Measurements from ENCODE around the gene HCN3.
A peak's percentile ranks its signal among the peaks of the same experiment; 100 is the strongest.

HCN3 gene

DNA sequence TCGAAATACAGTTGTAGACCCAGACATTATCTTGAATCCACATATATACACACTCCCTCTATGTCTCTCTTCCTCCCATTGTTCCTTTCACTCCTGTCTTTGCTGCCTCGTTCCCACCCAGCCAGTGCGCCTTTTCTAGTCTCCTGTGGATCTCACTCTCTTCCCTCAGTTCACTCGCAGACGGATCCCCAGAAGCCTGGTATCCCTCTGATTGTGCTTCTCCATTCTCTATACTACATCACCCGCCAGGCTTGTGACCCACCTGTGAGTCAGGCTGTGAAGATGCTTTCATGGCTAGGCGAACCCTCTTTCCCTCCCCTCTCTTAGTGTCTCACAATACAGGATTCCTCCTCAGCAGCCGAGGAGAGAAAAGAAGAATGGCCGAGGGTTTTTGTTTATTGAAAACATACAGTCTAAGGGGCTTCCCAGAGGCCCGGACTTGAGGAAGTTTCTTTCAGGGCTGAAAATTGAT is 1.5 kb downstream of the HCN3 start:
- no peaks in the 10 kb centered on the region for H3F3A ChIP-seq (ENCODE audit: low read depth)
- H3K9ac ChIP-seq (ENCODE audit: low read depth, low read length, poor library complexity, severe bottlenecking): no peak overlapping the region
- H3K4me1 ChIP-seq (ENCODE audit: insufficient read depth, low read length, poor library complexity, severe bottlenecking): peaks cover 10% of the 10 kb centered on the region
- no peaks in the 10 kb centered on the region for H3K9me3 ChIP-seq (ENCODE audit: insufficient read depth, low read depth, low read length)
- H3K4me3 ChIP-seq (ENCODE audit: low read length, poor library complexity, severe bottlenecking): peak overlapping the region; percentile 72
- peaks cover 2% of the 10 kb centered on the region; the same call in 1 of the 2 replicates for H3K79me2 ChIP-seq (ENCODE audit: insufficient read depth, low read length)
- H3K4me2 ChIP-seq (ENCODE audit: low read depth, low read length, poor library complexity, severe bottlenecking): peak overlapping the region; percentile 77
- H2AFZ ChIP-seq (ENCODE audit: low read length): no peak overlapping the region
- H4K20me1 ChIP-seq (ENCODE audit: insufficient read depth, low read length, poor library complexity, severe bottlenecking): peaks cover 3% of the 10 kb centered on the region
- H3K36me3 ChIP-seq (ENCODE audit: insufficient read depth, low read length): no peaks in the 10 kb centered on the region
- no peak for TF ChIP-seq EZH2phosphoT487 (IDR thresholded peaks at IDR 0.05; ENCODE audit: borderline replicate concordance)
- no peaks in the 10 kb centered on the region for H3K9me2 ChIP-seq (replicated peaks; ENCODE audit: low read depth, low read length)
- no peaks in the 10 kb centered on the region for H3K27me3 ChIP-seq (ENCODE audit: insufficient read depth, low read length, poor library complexity, severe bottlenecking)

DNA sequence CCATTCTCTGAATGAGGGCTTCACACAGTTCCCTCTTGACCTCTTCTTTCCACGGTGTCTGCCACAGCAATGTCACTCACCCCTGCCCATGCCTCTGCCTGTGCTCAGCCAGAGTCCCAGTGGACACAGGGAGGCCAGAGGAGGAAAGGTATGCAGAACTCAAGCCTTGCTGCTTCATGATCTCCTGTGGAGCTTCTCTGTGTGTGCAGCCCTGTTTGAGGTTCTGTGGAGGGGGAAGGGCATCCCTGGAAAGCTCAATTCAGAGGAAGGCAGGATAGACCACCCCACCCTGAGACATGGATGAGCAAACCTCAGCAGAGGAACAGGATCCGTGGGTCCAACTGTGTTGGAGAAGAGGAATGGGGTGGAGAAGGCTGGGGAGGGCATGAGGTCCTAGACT is 2.0 kb downstream of the HCN3 start:
- no peak for TF ChIP-seq EZH2phosphoT487 (IDR thresholded peaks at IDR 0.05; ENCODE audit: borderline replicate concordance)
- TF ChIP-seq, protein P1, sequence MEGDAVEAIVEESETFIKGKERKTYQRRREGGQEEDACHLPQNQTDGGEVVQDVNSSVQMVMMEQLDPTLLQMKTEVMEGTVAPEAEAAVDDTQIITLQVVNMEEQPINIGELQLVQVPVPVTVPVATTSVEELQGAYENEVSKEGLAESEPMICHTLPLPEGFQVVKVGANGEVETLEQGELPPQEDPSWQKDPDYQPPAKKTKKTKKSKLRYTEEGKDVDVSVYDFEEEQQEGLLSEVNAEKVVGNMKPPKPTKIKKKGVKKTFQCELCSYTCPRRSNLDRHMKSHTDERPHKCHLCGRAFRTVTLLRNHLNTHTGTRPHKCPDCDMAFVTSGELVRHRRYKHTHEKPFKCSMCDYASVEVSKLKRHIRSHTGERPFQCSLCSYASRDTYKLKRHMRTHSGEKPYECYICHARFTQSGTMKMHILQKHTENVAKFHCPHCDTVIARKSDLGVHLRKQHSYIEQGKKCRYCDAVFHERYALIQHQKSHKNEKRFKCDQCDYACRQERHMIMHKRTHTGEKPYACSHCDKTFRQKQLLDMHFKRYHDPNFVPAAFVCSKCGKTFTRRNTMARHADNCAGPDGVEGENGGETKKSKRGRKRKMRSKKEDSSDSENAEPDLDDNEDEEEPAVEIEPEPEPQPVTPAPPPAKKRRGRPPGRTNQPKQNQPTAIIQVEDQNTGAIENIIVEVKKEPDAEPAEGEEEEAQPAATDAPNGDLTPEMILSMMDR (conservative IDR thresholded peaks at IDR 0.05; ENCODE audit: low read length): no peak
- H3K9ac ChIP-seq (ENCODE audit: low read depth, low read length, poor library complexity, severe bottlenecking): no peak overlapping the region

DNA sequence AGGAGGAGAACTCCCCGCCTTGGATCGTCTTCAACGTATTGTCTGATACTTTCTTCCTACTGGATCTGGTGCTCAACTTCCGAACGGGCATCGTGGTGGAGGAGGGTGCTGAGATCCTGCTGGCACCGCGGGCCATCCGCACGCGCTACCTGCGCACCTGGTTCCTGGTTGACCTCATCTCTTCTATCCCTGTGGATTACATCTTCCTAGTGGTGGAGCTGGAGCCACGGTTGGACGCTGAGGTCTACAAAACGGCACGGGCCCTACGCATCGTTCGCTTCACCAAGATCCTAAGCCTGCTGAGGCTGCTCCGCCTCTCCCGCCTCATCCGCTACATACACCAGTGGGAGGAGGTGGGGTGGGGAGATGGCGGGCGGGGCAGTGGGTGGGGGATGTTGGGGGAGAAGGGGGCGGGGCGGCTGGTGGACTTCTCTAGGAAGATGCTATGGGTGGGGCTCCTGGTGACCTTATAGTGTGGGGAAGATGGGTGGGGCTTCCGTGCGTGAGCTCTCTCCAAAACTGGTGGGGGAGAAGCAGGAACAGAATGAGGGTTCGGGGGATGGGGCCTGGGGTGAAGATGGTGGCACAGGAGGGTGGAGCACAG is 5.3 kb downstream of the HCN3 start:
- Histone ChIP-seq H3K4me3 (ENCODE audit: low read length, poor library complexity, severe bottlenecking) (no peak overlapping the region), H4K20me1 (ENCODE audit: insufficient read depth, low read length, poor library complexity, severe bottlenecking) (peaks cover 3% of the 10 kb centered on the region), H2AFZ (ENCODE audit: low read length) (no peak overlapping the region), H3K9ac (ENCODE audit: low read depth, low read length, poor library complexity, severe bottlenecking) (no peak overlapping the region), H3K4me1 (ENCODE audit: insufficient read depth, low read length, poor library complexity, severe bottlenecking) (no peaks in the 10 kb centered on the region), H3K79me2 (ENCODE audit: insufficient read depth, low read length) (no peaks in the 10 kb centered on the region), H3K9me2 (replicated peaks; ENCODE audit: low read depth, low read length) (no peaks in the 10 kb centered on the region), H3K27me3 (ENCODE audit: insufficient read depth, low read length, poor library complexity, severe bottlenecking) (no peaks in the 10 kb centered on the region), H3K9me3 (ENCODE audit: insufficient read depth, low read depth, low read length) (no peaks in the 10 kb centered on the region), H3K36me3 (ENCODE audit: insufficient read depth, low read length) (no peaks in the 10 kb centered on the region), H3K4me2 (ENCODE audit: low read depth, low read length, poor library complexity, severe bottlenecking) (no peak overlapping the region), H3F3A (ENCODE audit: low read depth) (no peaks in the 10 kb centered on the region)
- no peak for TF ChIP-seq EZH2phosphoT487 (IDR thresholded peaks at IDR 0.05; ENCODE audit: borderline replicate concordance)
- TF ChIP-seq, protein P1 (conservative IDR thresholded peaks at IDR 0.05; ENCODE audit: low read length): no peak

More for the DNA sequence above, 2.0 kb downstream of the HCN3 start:
- peaks cover 3% of the 10 kb centered on the region for H4K20me1 ChIP-seq (ENCODE audit: insufficient read depth, low read length, poor library complexity, severe bottlenecking)
- peak overlapping the region; percentile 77 for H3K4me2 ChIP-seq (ENCODE audit: low read depth, low read length, poor library complexity, severe bottlenecking)
- no peak overlapping the region for H3K4me3 ChIP-seq (ENCODE audit: low read length, poor library complexity, severe bottlenecking)
- H2AFZ ChIP-seq (ENCODE audit: low read length): no peak overlapping the region
- H3K27me3 ChIP-seq (ENCODE audit: insufficient read depth, low read length, poor library complexity, severe bottlenecking): no peaks in the 10 kb centered on the region
- peaks cover 7% of the 10 kb centered on the region for H3K4me1 ChIP-seq (ENCODE audit: insufficient read depth, low read length, poor library complexity, severe bottlenecking)
- H3K9me2 ChIP-seq (replicated peaks; ENCODE audit: low read depth, low read length): no peaks in the 10 kb centered on the region
- no peaks in the 10 kb centered on the region for H3K9me3 ChIP-seq (ENCODE audit: insufficient read depth, low read depth, low read length)
- H3K36me3 ChIP-seq (ENCODE audit: insufficient read depth, low read length): no peaks in the 10 kb centered on the region
- H3F3A ChIP-seq (ENCODE audit: low read depth): no peaks in the 10 kb centered on the region
- H3K79me2 ChIP-seq (ENCODE audit: insufficient read depth, low read length): no peaks in the 10 kb centered on the region

DNA sequence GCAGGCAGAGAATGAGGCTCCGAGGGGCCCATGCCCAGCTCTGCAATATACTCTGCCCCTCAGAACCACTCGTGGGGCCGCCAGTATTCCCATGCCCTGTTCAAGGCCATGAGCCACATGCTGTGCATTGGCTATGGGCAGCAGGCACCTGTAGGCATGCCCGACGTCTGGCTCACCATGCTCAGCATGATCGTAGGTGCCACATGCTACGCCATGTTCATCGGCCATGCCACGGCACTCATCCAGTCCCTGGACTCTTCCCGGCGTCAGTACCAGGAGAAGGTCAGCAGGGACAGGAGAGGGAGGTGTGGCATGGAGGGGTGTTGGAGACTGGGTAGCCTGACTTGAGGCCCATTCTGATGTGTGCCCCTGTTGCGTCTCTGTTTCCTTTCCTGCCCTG is 7.2 kb downstream of the HCN3 start:
- Histone ChIP-seq H3K36me3 (ENCODE audit: insufficient read depth, low read length) (no peaks in the 10 kb centered on the region), H3K9me2 (replicated peaks; ENCODE audit: low read depth, low read length) (no peaks in the 10 kb centered on the region), H3K4me3 (ENCODE audit: low read length, poor library complexity, severe bottlenecking) (no peak overlapping the region), H3K79me2 (ENCODE audit: insufficient read depth, low read length) (no peaks in the 10 kb centered on the region), H4K20me1 (ENCODE audit: insufficient read depth, low read length, poor library complexity, severe bottlenecking) (no peaks in the 10 kb centered on the region), H2AFZ (ENCODE audit: low read length) (no peak overlapping the region), H3F3A (ENCODE audit: low read depth) (no peaks in the 10 kb centered on the region), H3K4me1 (ENCODE audit: insufficient read depth, low read length, poor library complexity, severe bottlenecking) (no peaks in the 10 kb centered on the region), H3K4me2 (ENCODE audit: low read depth, low read length, poor library complexity, severe bottlenecking) (no peak overlapping the region), H3K27me3 (ENCODE audit: insufficient read depth, low read length, poor library complexity, severe bottlenecking) (no peaks in the 10 kb centered on the region), H3K9me3 (ENCODE audit: insufficient read depth, low read depth, low read length) (no peaks in the 10 kb centered on the region), H3K9ac (ENCODE audit: low read depth, low read length, poor library complexity, severe bottlenecking) (no peak overlapping the region)
- TF ChIP-seq, protein P1 (conservative IDR thresholded peaks at IDR 0.05; ENCODE audit: low read length): no peak
- TF ChIP-seq EZH2phosphoT487 (IDR thresholded peaks at IDR 0.05; ENCODE audit: borderline replicate concordance): no peak

Data from Loucy (cell line).